RWPE2 (cell line): ENCODE data around the gene CDK5.

Experiments
- ATAC-seq: fragments of 200-7000 bp; cut with Tn5 transposase; 3 replicates; pipeline ENCODE4 v1.9.1; 2021; ENCODE audit warnings: low read depth
- DNase-seq: peaks from one replicate; pipeline ENCODE4 v3.0.0-alpha.2; 2020; ENCODE audit warnings: low spot score
- H3K27ac ChIP-seq: fragments of 450-650 bp; 2 replicates; pipeline ENCODE4 v1.5.1; 2017; ENCODE audit warnings: mild to moderate bottlenecking; ENCODE audit not compliant: poor library complexity, severe bottlenecking
- H3K27me3 ChIP-seq: fragments of 250-450 bp; sonication (Bioruptor Pico); 2 replicates; pipeline ENCODE4 v1.5.1; 2021; ENCODE audit warnings: mild to moderate bottlenecking, moderate library complexity; ENCODE audit not compliant: insufficient read depth, poor library complexity, severe bottlenecking
- H3K36me3 ChIP-seq: fragments of 250-450 bp; sonication (Bioruptor Pico); 2 replicates; pipeline ENCODE4 v1.5.1; 2020; ENCODE audit warnings: low read depth, mild to moderate bottlenecking, moderate library complexity
- H3K4me1 ChIP-seq: fragments of 250-450 bp; sonication (Bioruptor Pico); 2 replicates; pipeline ENCODE4 v1.5.1; 2021; ENCODE audit warnings: mild to moderate bottlenecking, moderate library complexity; ENCODE audit not compliant: insufficient read depth, poor library complexity, severe bottlenecking
- H3K4me3 ChIP-seq: fragments of 250-450 bp; sonication (Bioruptor Pico); 2 replicates; pipeline ENCODE4 v1.5.1; 2021; ENCODE audit warnings: mild to moderate bottlenecking, moderate library complexity; ENCODE audit not compliant: severe bottlenecking
- H3K9me3 ChIP-seq: fragments of 250-450 bp; sonication (Bioruptor Pico); 2 replicates; pipeline ENCODE4 v1.5.1; 2021; ENCODE audit warnings: mild to moderate bottlenecking, moderate library complexity; ENCODE audit not compliant: severe bottlenecking
- CTCF ChIP-seq: fragments of 450-650 bp; IDR thresholded peaks from one replicate; pipeline ENCODE4 v1.5.1; 2017; ENCODE audit warnings: mild to moderate bottlenecking, moderate library complexity; ENCODE audit not compliant: poor library complexity, severe bottlenecking

CDK5 gene

GRCh38 chr7:151035026-151035717 lies 22.5 kb downstream of the CDK5 start:
- no peak for TF ChIP-seq CTCF
- H3K4me3 ChIP-seq, result no peak overlapping the region
- no peak overlapping the region for H3K27ac ChIP-seq
- H3K4me1 ChIP-seq, result peaks cover 14% of the 10 kb centered on the region
- ATAC-seq (no peak), DNase-seq (no peak)
- no peaks in the 10 kb centered on the region for H3K36me3 ChIP-seq
- no peaks in the 10 kb centered on the region for H3K9me3 ChIP-seq
- no peaks in the 10 kb centered on the region for H3K27me3 ChIP-seq

- Histone ChIP-seq H3K36me3 (no peaks in the 10 kb centered on the region), H3K4me3 (no peak overlapping the region), H3K27ac (no peak overlapping the region), H3K27me3 (no peaks in the 10 kb centered on the region), H3K4me1 (peaks cover 10% of the 10 kb centered on the region), H3K9me3 (no peaks in the 10 kb centered on the region)
- DNase-seq, result no peak
- ATAC-seq, result no peak
- TF ChIP-seq CTCF, result no peak
Observed at GRCh38 chr7:151034312-151035025, 23.2 kb downstream of the CDK5 start.

GRCh38 chr7:151033864-151034249 lies 23.8 kb downstream of the CDK5 start:
- DNase-seq, result no peak
- Histone ChIP-seq H3K36me3 (no peaks in the 10 kb centered on the region), H3K9me3 (no peaks in the 10 kb centered on the region), H3K4me3 (no peak overlapping the region), H3K27me3 (no peaks in the 10 kb centered on the region), H3K27ac (no peak overlapping the region), H3K4me1 (peaks cover 4% of the 10 kb centered on the region)
- no peak for TF ChIP-seq CTCF
- no peak for ATAC-seq

- Histone ChIP-seq H3K4me1 (no peaks in the 10 kb centered on the region), H3K9me3 (no peaks in the 10 kb centered on the region), H3K4me3 (no peak overlapping the region), H3K27me3 (no peaks in the 10 kb centered on the region), H3K27ac (no peak overlapping the region), H3K36me3 (no peaks in the 10 kb centered on the region)
- ATAC-seq (no peak), DNase-seq (no peak)
- no peak for TF ChIP-seq CTCF
Observed at GRCh38 chr7:151032936-151033863, 24.5 kb downstream of the CDK5 start.
